Measurements from ENCODE around the gene MTR. TPM values are rescaled to one million over a fixed set of nuclear protein-coding genes. Genes with fewer than 3 reads are reported as not detected.

MTR gene
- polyA plus RNA-seq, 3 donors from 2014 or later: 5.0 to 15.3 (median 6.5) TPM

- Mint-ChIP-seq H3K4me1 (no peaks in the 10 kb centered on the region), H3K27ac (no peak overlapping the region), H3K9me3 (no peaks in the 10 kb centered on the region), H3K27me3 (ENCODE audit: low read depth in 3 of 3) (peaks cover 0 to 6% (median 0%) of the 10 kb centered on the region in 3 donors), H3K36me3 (peaks cover 37 to 68% (median 46%) of the 10 kb centered on the region in 3 donors), H3K4me3 (no peak overlapping the region)
- DNase-seq: no peak
Measured at GRCh38 chr1:236829085-236829484, 34.0 kb downstream of the MTR start.

- DNase-seq: no peak
- Mint-ChIP-seq H3K4me1 (no peaks in the 10 kb centered on the region), H3K4me3 (no peak overlapping the region), H3K27ac (no peak overlapping the region), H3K36me3 (peaks cover 40 to 68% (median 50%) of the 10 kb centered on the region in 3 donors), H3K27me3 (ENCODE audit: low read depth in 3 of 3) (peaks cover 0 to 6% (median 0%) of the 10 kb centered on the region in 3 donors), H3K9me3 (no peaks in the 10 kb centered on the region)
Measured at GRCh38 chr1:236830116-236830515, 35.0 kb downstream of the MTR start.

- Mint-ChIP-seq H3K4me3 (no peak overlapping the region), H3K9me3 (no peaks in the 10 kb centered on the region), H3K36me3 (peaks cover 43 to 70% (median 51%) of the 10 kb centered on the region in 3 donors), H3K27me3 (ENCODE audit: low read depth in 3 of 3) (peaks cover 0 to 6% (median 0%) of the 10 kb centered on the region in 3 donors), H3K27ac (no peak overlapping the region), H3K4me1 (no peaks in the 10 kb centered on the region)
- DNase-seq: no peak
Measured at GRCh38 chr1:236830560-236830959, 35.5 kb downstream of the MTR start.

GRCh38 chr1:236833575-236833974 lies 38.5 kb downstream of the MTR start:
- H3K9me3 Mint-ChIP-seq: no peaks in the 10 kb centered on the region
- no peaks in the 10 kb centered on the region for H3K4me1 Mint-ChIP-seq
- no peak overlapping the region for H3K27ac Mint-ChIP-seq
- no peak for DNase-seq
- no peak overlapping the region for H3K4me3 Mint-ChIP-seq
- peaks cover 0 to 2% (median 2%) of the 10 kb centered on the region in 3 donors for H3K27me3 Mint-ChIP-seq (ENCODE audit: low read depth in 3 of 3)
- H3K36me3 Mint-ChIP-seq: peaks cover 45 to 71% (median 53%) of the 10 kb centered on the region in 3 donors

- Mint-ChIP-seq H3K4me3 (no peak overlapping the region), H3K36me3 (peaks cover 44 to 66% (median 51%) of the 10 kb centered on the region in 3 donors), H3K27ac (no peak overlapping the region), H3K27me3 (ENCODE audit: low read depth in 3 of 3) (peaks cover 0 to 2% (median 2%) of the 10 kb centered on the region in 3 donors), H3K4me1 (no peaks in the 10 kb centered on the region), H3K9me3 (no peaks in the 10 kb centered on the region)
- no peak for DNase-seq
Measured at GRCh38 chr1:236834876-236835275, 39.8 kb downstream of the MTR start.

GRCh38 chr1:236835491-236835890 lies 40.4 kb downstream of the MTR start:
- no peak for DNase-seq
- H3K36me3 Mint-ChIP-seq: peaks cover 47 to 68% (median 53%) of the 10 kb centered on the region in 3 donors
- H3K4me1 Mint-ChIP-seq: no peaks in the 10 kb centered on the region
- H3K4me3 Mint-ChIP-seq: no peak overlapping the region
- H3K9me3 Mint-ChIP-seq: no peaks in the 10 kb centered on the region
- peaks cover 0 to 2% (median 2%) of the 10 kb centered on the region in 3 donors for H3K27me3 Mint-ChIP-seq (ENCODE audit: low read depth in 3 of 3)
- peak overlapping the region in 1 of 6 donors; percentile 30 for H3K27ac Mint-ChIP-seq

GRCh38 chr1:236836157-236836556 lies 41.1 kb downstream of the MTR start:
- peaks cover 47 to 63% (median 57%) of the 10 kb centered on the region in 3 donors for H3K36me3 Mint-ChIP-seq
- H3K27ac Mint-ChIP-seq: no peak overlapping the region
- DNase-seq: no peak
- no peak overlapping the region for H3K4me3 Mint-ChIP-seq
- peaks cover 0 to 2% (median 2%) of the 10 kb centered on the region in 3 donors for H3K27me3 Mint-ChIP-seq (ENCODE audit: low read depth in 3 of 3)
- H3K4me1 Mint-ChIP-seq: no peaks in the 10 kb centered on the region
- no peaks in the 10 kb centered on the region for H3K9me3 Mint-ChIP-seq

GRCh38 chr1:236837115-236837514 lies 42.0 kb downstream of the MTR start:
- Mint-ChIP-seq H3K27ac (peak overlapping the region in 2 of 6 donors; percentile 12 to 24), H3K9me3 (no peaks in the 10 kb centered on the region), H3K27me3 (ENCODE audit: low read depth in 3 of 3) (peaks cover 0 to 2% (median 2%) of the 10 kb centered on the region in 3 donors), H3K4me1 (no peaks in the 10 kb centered on the region), H3K36me3 (peaks cover 41 to 60% (median 56%) of the 10 kb centered on the region in 3 donors), H3K4me3 (no peak overlapping the region)
- DNase-seq: no peak

- Mint-ChIP-seq H3K36me3 (peaks cover 41 to 60% (median 50%) of the 10 kb centered on the region in 3 donors), H3K27me3 (ENCODE audit: low read depth in 3 of 3) (peaks cover 0 to 2% (median under 1%) of the 10 kb centered on the region in 3 donors), H3K4me3 (no peak overlapping the region), H3K27ac (no peak overlapping the region), H3K9me3 (no peaks in the 10 kb centered on the region), H3K4me1 (no peaks in the 10 kb centered on the region)
- no peak for DNase-seq
Measured at GRCh38 chr1:236837897-236838296, 42.8 kb downstream of the MTR start.

- no peaks in the 10 kb centered on the region for H3K9me3 Mint-ChIP-seq
- H3K4me1 Mint-ChIP-seq: no peaks in the 10 kb centered on the region
- no peak overlapping the region for H3K27ac Mint-ChIP-seq
- H3K4me3 Mint-ChIP-seq: no peak overlapping the region
- no peak for DNase-seq
- H3K27me3 Mint-ChIP-seq (ENCODE audit: low read depth in 3 of 3): peaks cover 0 to 2% (median 0%) of the 10 kb centered on the region in 3 donors
- peaks cover 25 to 36% (median 30%) of the 10 kb centered on the region in 3 donors for H3K36me3 Mint-ChIP-seq
Measured at GRCh38 chr1:236841341-236841740, 46.2 kb downstream of the MTR start.

GRCh38 chr1:236844499-236845271 lies 49.6 kb downstream of the MTR start:
- H3K4me3 Mint-ChIP-seq: no peak overlapping the region
- peaks cover 15 to 35% (median 28%) of the 10 kb centered on the region in 3 donors for H3K36me3 Mint-ChIP-seq
- H3K27me3 Mint-ChIP-seq (ENCODE audit: low read depth in 3 of 3): peaks cover 0 to 2% (median 0%) of the 10 kb centered on the region in 3 donors
- no peak for DNase-seq
- H3K27ac Mint-ChIP-seq: no peak overlapping the region
- H3K9me3 Mint-ChIP-seq: no peaks in the 10 kb centered on the region
- H3K4me1 Mint-ChIP-seq: peaks cover 8 to 10% of the 10 kb centered on the region in 2 donors

GRCh38 chr1:236845830-236846229 lies 50.7 kb downstream of the MTR start:
- DNase-seq: no peak
- H3K4me1 Mint-ChIP-seq: peaks cover 8 to 10% of the 10 kb centered on the region in 2 donors
- no peak overlapping the region for H3K27ac Mint-ChIP-seq
- no peaks in the 10 kb centered on the region for H3K9me3 Mint-ChIP-seq
- peaks cover 9 to 34% (median 29%) of the 10 kb centered on the region in 3 donors for H3K36me3 Mint-ChIP-seq
- H3K4me3 Mint-ChIP-seq: no peak overlapping the region
- peaks cover 0 to 2% (median 0%) of the 10 kb centered on the region in 3 donors for H3K27me3 Mint-ChIP-seq (ENCODE audit: low read depth in 3 of 3)

GRCh38 chr1:236848274-236848923 lies 53.3 kb downstream of the MTR start:
- Mint-ChIP-seq H3K4me3 (no peak overlapping the region), H3K36me3 (peaks cover 8 to 35% (median 29%) of the 10 kb centered on the region in 3 donors), H3K27ac (no peak overlapping the region), H3K4me1 (peaks cover 8 to 10% of the 10 kb centered on the region in 2 donors), H3K27me3 (ENCODE audit: low read depth in 3 of 3) (peaks cover 0 to 2% (median 0%) of the 10 kb centered on the region in 3 donors), H3K9me3 (no peaks in the 10 kb centered on the region)
- no peak for DNase-seq

Measured in immature natural killer cell (primary cell).